Skeletal muscle tissue (tissue), 4 donors: ENCODE data around the gene MLIP. TPM values are rescaled to one million over a fixed set of nuclear protein-coding genes. Genes with fewer than 3 reads are reported as not detected.
"Not testable (repeated sequence)": the region's sequence is repeated elsewhere in the genome, so short reads cannot be mapped to it uniquely, and the experiment has no call there.

Experiments
- H3K27ac ChIP-seq: one replicate; pipeline ENCODE4 v1.7.0; 2013; ENCODE audit warnings: mild to moderate bottlenecking, low read depth, low read length, inconsistent platforms
- H3K27me3 ChIP-seq, 3 donors: one replicate each; pipeline ENCODE4 v1.7.0; 2013; ENCODE audit warnings: low read length in 3 of 3; ENCODE audit not compliant: control insufficient read depth in 3 of 3, insufficient read depth in 3 of 3
- H3K36me3 ChIP-seq, 3 donors: one replicate each; pipeline ENCODE4 v1.7.0; 2013; ENCODE audit warnings: low read length in 3 of 3; ENCODE audit not compliant: control insufficient read depth in 3 of 3, insufficient read depth in 3 of 3
- H3K4me1 ChIP-seq, 3 donors: one replicate each; pipeline ENCODE4 v1.7.0; 2013; ENCODE audit warnings: low read length in 3 of 3, mild to moderate bottlenecking in 3 of 3; ENCODE audit not compliant: control insufficient read depth in 3 of 3, insufficient read depth in 3 of 3
- H3K4me3 ChIP-seq, 3 donors: one replicate each; pipeline ENCODE4 v1.7.0; 2013; ENCODE audit warnings: low read length in 3 of 3
- H3K9ac ChIP-seq, 3 donors: one replicate each; pipeline ENCODE4 v1.7.0; 2013; ENCODE audit warnings: low read length in 3 of 3, mild to moderate bottlenecking in 3 of 3, moderate library complexity in 2 of 3, low read depth in 1 of 3
- H3K9me3 ChIP-seq, 3 donors: one replicate each; pipeline ENCODE4 v1.7.0; 2013; ENCODE audit warnings: low read length in 3 of 3; ENCODE audit not compliant: control insufficient read depth in 3 of 3
- total RNA-seq: library from RNA; depleted of rRNA; stranded (reverse); fragments of >200 nt; gene quantifications from one replicate; pipeline ENCODE4 v1.2.3, GENCODE V29; 2014
- donor health status: Osteomylitis.

The MLIP gene
- total RNA-seq, 1 donor from 2014 or later = 27.7 TPM

- H3K27ac ChIP-seq = peak overlapping the region; percentile 8
Measured at GRCh38 chr6:54074578-54075195, 36.6 kb upstream of the MLIP start.

GRCh38 chr6:54076159-54076789, 35.0 kb upstream of the MLIP start:
- no peaks in the 10 kb centered on the region for H3K27me3 ChIP-seq
- no peak overlapping the region for H3K4me3 ChIP-seq
- H3K27ac ChIP-seq = no peak overlapping the region
- peaks cover 15 to 37% (median 30%) of the 10 kb centered on the region in 3 donors for H3K4me1 ChIP-seq
- no peaks in the 10 kb centered on the region for H3K36me3 ChIP-seq
- H3K9ac ChIP-seq = no peak overlapping the region
- no peaks in the 10 kb centered on the region for H3K9me3 ChIP-seq

More at GRCh38 chr6:54074578-54075195, 36.6 kb upstream of the MLIP start:
- peaks cover 15 to 38% (median 35%) of the 10 kb centered on the region in 3 donors for H3K4me1 ChIP-seq
- no peaks in the 10 kb centered on the region for H3K36me3 ChIP-seq
- no peaks in the 10 kb centered on the region for H3K9me3 ChIP-seq
- H3K4me3 ChIP-seq = no peak overlapping the region
- no peaks in the 10 kb centered on the region for H3K27me3 ChIP-seq
- no peak overlapping the region for H3K9ac ChIP-seq

- H3K4me1 ChIP-seq = peaks cover 21 to 33% (median 32%) of the 10 kb centered on the region in 3 donors
- not testable (repeated sequence) for H3K9ac ChIP-seq, H3K27ac ChIP-seq, H3K4me3 ChIP-seq, H3K36me3 ChIP-seq, H3K27me3 ChIP-seq, H3K9me3 ChIP-seq
Measured at GRCh38 chr6:54081499-54081898, 29.7 kb upstream of the MLIP start.

- H3K9ac ChIP-seq = peak overlapping the region; percentile 6 to 58 (median 18)
- no peaks in the 10 kb centered on the region for H3K27me3 ChIP-seq
- H3K4me1 ChIP-seq = peaks cover 36 to 45% (median 43%) of the 10 kb centered on the region in 3 donors
- H3K36me3 ChIP-seq = no peaks in the 10 kb centered on the region
- no peaks in the 10 kb centered on the region for H3K9me3 ChIP-seq
- peak overlapping the region; percentile 57 to 63 (median 58) for H3K4me3 ChIP-seq
- H3K27ac ChIP-seq = peak overlapping the region; percentile 87
Measured at GRCh38 chr6:54083287-54083686, 28.0 kb upstream of the MLIP start.

- H3K27me3 ChIP-seq = no peaks in the 10 kb centered on the region
- no peaks in the 10 kb centered on the region for H3K9me3 ChIP-seq
- no peaks in the 10 kb centered on the region for H3K36me3 ChIP-seq
- peak overlapping the region; percentile 87 for H3K27ac ChIP-seq
- H3K4me3 ChIP-seq = peak overlapping the region in 2 of 3 donors; percentile 57 to 58
- peak overlapping the region in 2 of 3 donors; percentile 24 to 35 for H3K9ac ChIP-seq
- peaks cover 38 to 49% (median 47%) of the 10 kb centered on the region in 3 donors for H3K4me1 ChIP-seq
Measured at GRCh38 chr6:54084231-54084630, 27.0 kb upstream of the MLIP start.

GRCh38 chr6:54085047-54085446, 26.2 kb upstream of the MLIP start:
- peak overlapping the region; percentile 87 for H3K27ac ChIP-seq
- H3K4me1 ChIP-seq = peaks cover 43 to 57% (median 49%) of the 10 kb centered on the region in 3 donors
- H3K9me3 ChIP-seq = no peaks in the 10 kb centered on the region
- H3K4me3 ChIP-seq = peak overlapping the region in 2 of 3 donors; percentile 27 to 58
- peak overlapping the region; percentile 34 to 55 (median 51) for H3K9ac ChIP-seq
- H3K27me3 ChIP-seq = no peaks in the 10 kb centered on the region
- no peaks in the 10 kb centered on the region for H3K36me3 ChIP-seq

GRCh38 chr6:54085541-54085940, 25.7 kb upstream of the MLIP start:
- Histone ChIP-seq H3K4me3 (peak overlapping the region in 1 of 3 donors; percentile 58), H3K27ac (peak overlapping the region; percentile 87), H3K4me1 (peaks cover 44 to 62% (median 53%) of the 10 kb centered on the region in 3 donors), H3K9ac (peak overlapping the region; percentile 34 to 55 (median 51)), H3K27me3 (no peaks in the 10 kb centered on the region), H3K36me3 (no peaks in the 10 kb centered on the region), H3K9me3 (no peaks in the 10 kb centered on the region)

GRCh38 chr6:54086439-54086838, 24.8 kb upstream of the MLIP start:
- peak overlapping the region in 2 of 3 donors; percentile 28 to 34 for H3K9ac ChIP-seq
- no peaks in the 10 kb centered on the region for H3K9me3 ChIP-seq
- peak overlapping the region; percentile 2 to 22 (median 4) for H3K4me3 ChIP-seq
- peaks cover 44 to 67% (median 58%) of the 10 kb centered on the region in 3 donors for H3K4me1 ChIP-seq
- peak overlapping the region; percentile 87 for H3K27ac ChIP-seq
- H3K27me3 ChIP-seq = no peaks in the 10 kb centered on the region
- no peaks in the 10 kb centered on the region for H3K36me3 ChIP-seq

GRCh38 chr6:54087721-54088120, 23.5 kb upstream of the MLIP start:
- H3K9ac ChIP-seq = no peak overlapping the region
- H3K27ac ChIP-seq = peak overlapping the region; percentile 23
- no peak overlapping the region for H3K4me3 ChIP-seq
- no peaks in the 10 kb centered on the region for H3K9me3 ChIP-seq
- no peaks in the 10 kb centered on the region for H3K27me3 ChIP-seq
- H3K4me1 ChIP-seq = peaks cover 47 to 65% (median 61%) of the 10 kb centered on the region in 3 donors
- H3K36me3 ChIP-seq = no peaks in the 10 kb centered on the region

GRCh38 chr6:54093326-54093948, 17.8 kb upstream of the MLIP start:
- Histone ChIP-seq H3K4me3 (no peak overlapping the region), H3K4me1 (peaks cover 13 to 35% (median 31%) of the 10 kb centered on the region in 3 donors), H3K27me3 (no peaks in the 10 kb centered on the region), H3K36me3 (peaks cover 0 to 6% (median 0%) of the 10 kb centered on the region in 3 donors), H3K27ac (no peak overlapping the region), H3K9ac (no peak overlapping the region), H3K9me3 (no peaks in the 10 kb centered on the region)
